Motor neuron (in vitro differentiated cells): ENCODE measurements around the gene POLD4. TPM values are rescaled to one million over a fixed set of nuclear protein-coding genes. Genes with fewer than 3 reads are reported as not detected.
A peak's percentile ranks its signal among the peaks of the same experiment; 100 is the strongest.

Experiments
- ATAC-seq, 8 experiments: fragments of 200-7000 bp; cut with Tn5 transposase; replicated peaks in 6 of 8; 2 replicates each; pipeline ENCODE4 v1.8.0; 2021; ENCODE audit warnings: mild to moderate bottlenecking in 8 of 8, moderate library complexity in 8 of 8
- H3K27ac ChIP-seq, 2 donors: fragments of 250-450 bp; sonication (Bioruptor Pico); 2 replicates each; pipeline ENCODE4 v1.9.0; 2021; ENCODE audit warnings: antibody characterized with exemption in 2 of 2, mild to moderate bottlenecking in 2 of 2, moderate library complexity in 1 of 2
- H3K4me1 ChIP-seq, 2 donors: fragments of 250-450 bp; sonication (Bioruptor Pico); replicated peaks in 1 of 2; 2 replicates each; pipeline ENCODE4 v1.6.1; 2021; ENCODE audit warnings: antibody characterized with exemption in 2 of 2, mild to moderate bottlenecking in 2 of 2, moderate library complexity in 1 of 2
- H3K4me3 ChIP-seq, 5 donors: fragments of 250-450 bp; sonication (Bioruptor Pico); 2 replicates each; pipeline ENCODE4 v1.9.0; 2021; ENCODE audit warnings: antibody characterized with exemption in 5 of 5, mild to moderate bottlenecking in 5 of 5, moderate library complexity in 4 of 5
- WGBS, 10 experiments: fragments of 450-650 bp; shearing (Covaris generic); methylation state at CpG; one replicate each; pipeline ENCODE4 v1.0.0; 2022; 5-methylcytosine and 5-hydroxymethylcytosine counted together
- in situ Hi-C, 9 experiments: fragments of 400-800 bp; cut with MboI; loops; one replicate each; pipeline ENCODE4 v1.15.0; 2021; ENCODE audit warnings: low sequenced_read_pairs in 9 of 9, low pct_unique_long_range_greater_than_20kb in 2 of 9; ENCODE audit not compliant: unreplicated experiment in 9 of 9
- total RNA-seq, 8 experiments: library from RNA; unstranded; fragments of 300-600 nt; gene quantifications; 2 replicates each; pipeline versions ENCODE4 v1.2.3 to v1.2.4, GENCODE V29; 2022

The POLD4 gene
- total RNA-seq, 8 experiments from 2014 or later, result 5.6 to 167 (median 24.4) TPM

- 26 to 53% (median 49%) methylated on average over 6 to 16 of the region's 23 CpGs; no CpG with 5 or more reads in 7 of the 10 experiments for WGBS, 10 experiments
- Histone ChIP-seq H3K27ac (peak overlapping the region in 1 of 2 donors; percentile 61), H3K4me3 (peak overlapping the region in 2 of 5 donors; percentile 30 to 35), H3K4me1 (peaks cover 26 to 28% of the 10 kb centered on the region in 2 donors)
- peak in 7 of 8 experiments; percentile 4 to 25 (median 13) for ATAC-seq
- in situ Hi-C loops, result no loop called here
Measured at GRCh38 chr11:67302571-67303131, 50.7 kb downstream of the POLD4 start.

- Histone ChIP-seq H3K27ac (peak overlapping the region; percentile 53 to 61), H3K4me3 (peak overlapping the region in 1 of 5 donors; percentile 35), H3K4me1 (peaks cover 26 to 28% of the 10 kb centered on the region in 2 donors)
- peak; percentile 37 to 90 (median 82) for ATAC-seq
- in situ Hi-C loops, result no loop called here
- WGBS, 10 experiments, result 15 to 80% (median 30%) methylated on average over 1 to 10 of the region's 15 CpGs; no CpG with 5 or more reads in 5 of the 10 experiments
Measured at GRCh38 chr11:67301951-67302516, 51.3 kb downstream of the POLD4 start.

GRCh38 chr11:67301313-67301921, 51.9 kb downstream of the POLD4 start:
- ATAC-seq, result no peak
- Histone ChIP-seq H3K4me1 (peaks cover 26 to 28% of the 10 kb centered on the region in 2 donors), H3K27ac (peak overlapping the region; percentile 53 to 61), H3K4me3 (no peak overlapping the region)
- in situ Hi-C loops, result no loop called here
- WGBS, 10 experiments, result 79 to 100% (median 92%) methylated on average over 1 to 12 of the region's 28 CpGs; no CpG with 5 or more reads in 4 of the 10 experiments

Other genes starting within 250 kb of the POLD4 start
- 10 to 100 TPM; 20.5 to 83.0 (median 33.9) TPM for gene KDM2A, start 234.3 kb downstream of the POLD4 start, total RNA-seq
- gene GRK2, start 87.1 kb downstream of the POLD4 start, total RNA-seq, result 10 to 100 TPM; 13.8 to 40.5 (median 32.6) TPM
- 10 to 100 TPM; 14.5 to 43.1 (median 32.9) TPM for gene ANKRD13D, start 64.2 kb downstream of the POLD4 start, total RNA-seq
- gene SSH3, start 50.0 kb downstream of the POLD4 start, total RNA-seq, result 10 to 100 TPM in 2 of 8 experiments, 1 to 10 TPM in 3, under 1 TPM in 3; 0.54 to 26.8 (median 1.5) TPM
- gene CLCF1, start 20.1 kb upstream of the POLD4 start, total RNA-seq, result 1 to 10 TPM in 5 of 8 experiments, under 1 TPM in 3; 0.81 to 6.1 (median 1.7) TPM
- 10 to 100 TPM in 7 of 8 experiments, 1 to 10 TPM in 1; 4.0 to 25.5 (median 16.2) TPM for gene RAD9A, start 38.4 kb upstream of the POLD4 start, total RNA-seq
- gene PPP1CA, start 48.3 kb upstream of the POLD4 start, total RNA-seq, result 100 to 1,000 TPM in 4 of 8 experiments, 10 to 100 TPM in 4; 60.9 to 162 (median 104) TPM
- gene TBC1D10C, start 50.5 kb upstream of the POLD4 start, total RNA-seq, result 1 to 10 TPM in 1 of 8 experiments, under 1 TPM in 7; 0.15 to 2.2 (median 0.64) TPM
- 1 to 10 TPM in 3 of 8 experiments, under 1 TPM in 5; 0.16 to 2.1 (median 0.67) TPM for gene CARNS1, start 62.1 kb upstream of the POLD4 start, total RNA-seq
- 10 to 100 TPM; 21.8 to 48.3 (median 30.6) TPM for gene RPS6KB2, start 74.9 kb upstream of the POLD4 start, total RNA-seq
- gene PTPRCAP, start 84.1 kb upstream of the POLD4 start, total RNA-seq, result under 1 TPM in 2 of 8 experiments, not detected in 6; 0.17 to 0.22 TPM
- 10 to 100 TPM; 23.3 to 93.7 (median 37.5) TPM for gene CORO1B, start 89.9 kb upstream of the POLD4 start, total RNA-seq
- gene GPR152, start 99.2 kb upstream of the POLD4 start, total RNA-seq, result under 1 TPM in 5 of 8 experiments, not detected in 3; 0.11 to 0.90 (median 0.31) TPM
- under 1 TPM in 7 of 8 experiments, not detected in 1; 0.16 to 0.62 (median 0.20) TPM for gene CABP4, start 101.8 kb upstream of the POLD4 start, total RNA-seq
- 10 to 100 TPM in 7 of 8 experiments, 1 to 10 TPM in 1; 9.9 to 30.6 (median 17.2) TPM for gene TMEM134, start 115.7 kb upstream of the POLD4 start, total RNA-seq
- 10 to 100 TPM; 48.1 to 72.2 (median 59.5) TPM for gene AIP, start 129.5 kb upstream of the POLD4 start, total RNA-seq
- gene PITPNM1, start 151.8 kb upstream of the POLD4 start, total RNA-seq, result 10 to 100 TPM; 21.4 to 64.4 (median 35.9) TPM
- gene CDK2AP2, start 154.6 kb upstream of the POLD4 start, total RNA-seq, result 10 to 100 TPM; 13.8 to 39.3 (median 19.8) TPM
- gene CABP2, start 169.9 kb upstream of the POLD4 start, total RNA-seq, result under 1 TPM in 1 of 8 experiments, not detected in 7; 0.71 TPM
- 1,000 to 10,000 TPM in 2 of 8 experiments, 100 to 1,000 TPM in 6; 462 to 1,848 (median 788) TPM for gene GSTP1, start 230.3 kb upstream of the POLD4 start, total RNA-seq